Measurements from ENCODE around the gene SLC25A26. TPM values are rescaled to one million over a fixed set of nuclear protein-coding genes. Genes with fewer than 3 reads are reported as not detected.
A peak's percentile ranks its signal among the peaks of the same experiment; 100 is the strongest.

Gene SLC25A26
- total RNA-seq, 2 donors from 2014 or later: 8.6 to 9.2 TPM

DNA sequence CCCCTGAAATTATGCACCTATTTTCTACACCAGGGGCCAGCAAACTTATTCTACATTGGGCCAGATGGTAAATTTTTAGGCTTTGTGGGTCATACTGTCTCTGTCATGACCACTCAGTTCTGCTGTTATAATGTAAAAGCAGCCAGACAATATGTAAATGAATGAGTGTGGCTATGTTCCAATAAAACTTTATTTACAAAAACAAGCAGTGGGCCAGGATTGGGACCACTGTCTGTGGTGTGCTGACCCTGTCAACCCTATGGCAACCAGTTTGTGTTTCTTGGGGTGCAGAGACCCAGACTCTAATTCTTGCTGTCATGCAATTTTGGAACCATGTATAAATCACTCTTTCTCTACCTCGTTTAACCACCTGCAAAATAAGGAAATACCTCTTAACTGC lies 205.3 kb downstream of the SLC25A26 start:
- TF ChIP-seq, protein P1, sequence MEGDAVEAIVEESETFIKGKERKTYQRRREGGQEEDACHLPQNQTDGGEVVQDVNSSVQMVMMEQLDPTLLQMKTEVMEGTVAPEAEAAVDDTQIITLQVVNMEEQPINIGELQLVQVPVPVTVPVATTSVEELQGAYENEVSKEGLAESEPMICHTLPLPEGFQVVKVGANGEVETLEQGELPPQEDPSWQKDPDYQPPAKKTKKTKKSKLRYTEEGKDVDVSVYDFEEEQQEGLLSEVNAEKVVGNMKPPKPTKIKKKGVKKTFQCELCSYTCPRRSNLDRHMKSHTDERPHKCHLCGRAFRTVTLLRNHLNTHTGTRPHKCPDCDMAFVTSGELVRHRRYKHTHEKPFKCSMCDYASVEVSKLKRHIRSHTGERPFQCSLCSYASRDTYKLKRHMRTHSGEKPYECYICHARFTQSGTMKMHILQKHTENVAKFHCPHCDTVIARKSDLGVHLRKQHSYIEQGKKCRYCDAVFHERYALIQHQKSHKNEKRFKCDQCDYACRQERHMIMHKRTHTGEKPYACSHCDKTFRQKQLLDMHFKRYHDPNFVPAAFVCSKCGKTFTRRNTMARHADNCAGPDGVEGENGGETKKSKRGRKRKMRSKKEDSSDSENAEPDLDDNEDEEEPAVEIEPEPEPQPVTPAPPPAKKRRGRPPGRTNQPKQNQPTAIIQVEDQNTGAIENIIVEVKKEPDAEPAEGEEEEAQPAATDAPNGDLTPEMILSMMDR (IDR thresholded peaks at IDR 0.05): no peak
- no peak for TF ChIP-seq POLR2A (IDR thresholded peaks at IDR 0.05)
- DNase-seq: no peak
- Histone ChIP-seq H3K9me3 (peaks cover 0 to 6% (median 0%) of the 10 kb centered on the region in 3 donors), H3K27me3 (no peaks in the 10 kb centered on the region), H3K27ac (peak overlapping the region; percentile 75 to 90 (median 82)), H3K4me1 (peaks cover 80% of the 10 kb centered on the region), H3K36me3 (replicated peaks in 1 of 2; ENCODE audit: insufficient read depth in 1 of 2, low read depth in 2 of 2) (no peaks in the 10 kb centered on the region), H3K4me3 (no peak overlapping the region)
- WGBS, 2 donors: 64 to 72% methylated on average over 1 of the region's 1 CpG
- ATAC-seq: no peak
- intact Hi-C loops (cut with DNase I): no loop called here

DNA sequence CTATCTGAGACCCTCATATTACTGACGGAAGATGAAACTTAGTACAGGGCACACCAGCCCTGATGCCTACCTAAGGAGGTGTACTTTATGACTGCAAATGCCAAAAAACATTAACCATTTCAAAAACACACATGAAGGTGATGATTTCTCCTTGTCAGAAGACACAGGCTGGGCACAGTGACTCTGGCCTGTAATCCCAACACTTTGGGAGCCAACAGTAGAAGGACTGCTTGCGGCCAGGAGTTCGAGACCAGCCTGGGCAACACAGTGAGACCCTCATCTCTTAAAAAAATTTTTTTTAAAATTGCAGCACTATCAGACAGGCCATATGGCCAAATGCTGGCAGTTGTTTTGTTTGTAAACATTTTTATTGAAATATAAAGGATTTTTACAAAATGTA lies 206.6 kb downstream of the SLC25A26 start:
- intact Hi-C loops (cut with DNase I): no loop called here
- 90 to 92% methylated on average over 3 of the region's 3 CpGs for WGBS, 2 donors
- ATAC-seq (no peak), DNase-seq (no peak)
- H3K9me3 ChIP-seq: no peaks in the 10 kb centered on the region
- H3K4me1 ChIP-seq: peaks cover 92% of the 10 kb centered on the region
- H3K36me3 ChIP-seq (replicated peaks in 1 of 2; ENCODE audit: insufficient read depth in 1 of 2, low read depth in 2 of 2): no peaks in the 10 kb centered on the region
- TF ChIP-seq, protein P1 (IDR thresholded peaks at IDR 0.05): no peak
- H3K4me3 ChIP-seq: no peak overlapping the region
- H3K27ac ChIP-seq: peak overlapping the region; percentile 75 to 90 (median 82)
- H3K27me3 ChIP-seq: no peaks in the 10 kb centered on the region

DNA sequence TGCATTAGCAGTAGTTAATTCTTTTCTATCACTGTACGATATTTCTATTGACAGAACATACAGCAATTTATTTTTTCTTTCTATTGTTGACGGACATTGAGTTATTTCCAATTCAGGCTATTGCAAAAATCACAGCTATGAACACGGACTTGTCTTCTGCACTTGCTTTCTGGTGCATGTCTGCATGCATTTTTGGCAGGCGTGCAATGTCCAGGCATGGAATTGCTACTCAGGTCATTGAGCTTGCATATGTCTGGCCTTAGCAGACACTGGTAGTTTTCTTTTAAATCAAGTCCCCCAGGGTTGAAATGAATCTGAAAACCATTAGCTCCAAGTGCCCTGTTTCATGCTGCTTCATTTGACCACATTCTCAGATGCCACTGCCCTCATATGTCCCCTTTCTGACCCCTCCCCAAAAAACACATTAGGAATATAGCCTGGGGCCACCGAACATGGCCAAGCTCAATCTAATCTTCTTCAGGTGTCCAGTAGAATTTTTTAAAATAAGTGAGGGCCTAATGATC lies 207.2 kb downstream of the SLC25A26 start:
- Histone ChIP-seq H3K36me3 (replicated peaks in 1 of 2; ENCODE audit: insufficient read depth in 1 of 2, low read depth in 2 of 2) (no peaks in the 10 kb centered on the region), H3K4me1 (peaks cover 99% of the 10 kb centered on the region), H3K4me3 (no peak overlapping the region), H3K27ac (peak overlapping the region; percentile 74 to 85 (median 77)), H3K9me3 (no peaks in the 10 kb centered on the region), H3K27me3 (no peaks in the 10 kb centered on the region)
- 32 to 38% methylated on average over 5 of the region's 5 CpGs for WGBS, 2 donors
- intact Hi-C loops (cut with DNase I): no loop called here
- DNase-seq (no peak), ATAC-seq (no peak)
- TF ChIP-seq POLR2A (IDR thresholded peaks at IDR 0.05): no peak
- TF ChIP-seq, protein P1 (IDR thresholded peaks at IDR 0.05): no peak

Small RNA genes lying within 50 kb of the gene (small RNA-seq; reads per million reads assigned to genes)
- not detected for gene RN7SL482P
- gene RNU6-787P: not detected

Other genes starting within 250 kb of the SLC25A26 start
- 10 to 100 TPM; 44.2 to 63.6 TPM for gene MAGI1, start 182.1 kb upstream of the SLC25A26 start, total RNA-seq

Measured in body of pancreas (tissue), 4 donors.